ENCODE measurements around the gene STAB1.
"Not testable (repeated sequence)": the region's sequence is repeated elsewhere in the genome, so short reads cannot be mapped to it uniquely, and the experiment has no call there.

- TF ChIP-seq, protein P1, sequence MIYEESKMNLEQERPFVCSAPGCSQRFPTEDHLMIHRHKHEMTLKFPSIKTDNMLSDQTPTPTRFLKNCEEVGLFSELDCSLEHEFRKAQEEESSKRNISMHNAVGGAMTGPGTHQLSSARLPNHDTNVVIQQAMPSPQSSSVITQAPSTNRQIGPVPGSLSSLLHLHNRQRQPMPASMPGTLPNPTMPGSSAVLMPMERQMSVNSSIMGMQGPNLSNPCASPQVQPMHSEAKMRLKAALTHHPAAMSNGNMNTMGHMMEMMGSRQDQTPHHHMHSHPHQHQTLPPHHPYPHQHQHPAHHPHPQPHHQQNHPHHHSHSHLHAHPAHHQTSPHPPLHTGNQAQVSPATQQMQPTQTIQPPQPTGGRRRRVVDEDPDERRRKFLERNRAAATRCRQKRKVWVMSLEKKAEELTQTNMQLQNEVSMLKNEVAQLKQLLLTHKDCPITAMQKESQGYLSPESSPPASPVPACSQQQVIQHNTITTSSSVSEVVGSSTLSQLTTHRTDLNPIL (CRISPR knock-in tag; IDR thresholded peaks at IDR 0.05; ENCODE audit: low read depth): not testable (repeated sequence)
- not testable (repeated sequence) for TF ChIP-seq PATZ1 (CRISPR knock-in tag; IDR thresholded peaks at IDR 0.05; ENCODE audit: borderline replicate concordance); GLIS3 (CRISPR knock-in tag; IDR thresholded peaks at IDR 0.05); TCF4 (CRISPR knock-in tag; IDR thresholded peaks at IDR 0.05; ENCODE audit: borderline replicate concordance); PPARA (CRISPR knock-in tag; IDR thresholded peaks at IDR 0.05; ENCODE audit: borderline replicate concordance); RARB (CRISPR knock-in tag; IDR thresholded peaks at IDR 0.05); CSDC2 (CRISPR knock-in tag; IDR thresholded peaks at IDR 0.05); ZC3H10 (CRISPR knock-in tag; IDR thresholded peaks at IDR 0.05); ZNF565 (CRISPR knock-in tag; conservative IDR thresholded peaks at IDR 0.05; ENCODE audit: low read depth)
These were observed 31.5 kb downstream of the STAB1 start for GRCh38 chr3:52526671-52527038.
